Measurements from ENCODE around the gene COLEC12.

Gene COLEC12

DNA sequence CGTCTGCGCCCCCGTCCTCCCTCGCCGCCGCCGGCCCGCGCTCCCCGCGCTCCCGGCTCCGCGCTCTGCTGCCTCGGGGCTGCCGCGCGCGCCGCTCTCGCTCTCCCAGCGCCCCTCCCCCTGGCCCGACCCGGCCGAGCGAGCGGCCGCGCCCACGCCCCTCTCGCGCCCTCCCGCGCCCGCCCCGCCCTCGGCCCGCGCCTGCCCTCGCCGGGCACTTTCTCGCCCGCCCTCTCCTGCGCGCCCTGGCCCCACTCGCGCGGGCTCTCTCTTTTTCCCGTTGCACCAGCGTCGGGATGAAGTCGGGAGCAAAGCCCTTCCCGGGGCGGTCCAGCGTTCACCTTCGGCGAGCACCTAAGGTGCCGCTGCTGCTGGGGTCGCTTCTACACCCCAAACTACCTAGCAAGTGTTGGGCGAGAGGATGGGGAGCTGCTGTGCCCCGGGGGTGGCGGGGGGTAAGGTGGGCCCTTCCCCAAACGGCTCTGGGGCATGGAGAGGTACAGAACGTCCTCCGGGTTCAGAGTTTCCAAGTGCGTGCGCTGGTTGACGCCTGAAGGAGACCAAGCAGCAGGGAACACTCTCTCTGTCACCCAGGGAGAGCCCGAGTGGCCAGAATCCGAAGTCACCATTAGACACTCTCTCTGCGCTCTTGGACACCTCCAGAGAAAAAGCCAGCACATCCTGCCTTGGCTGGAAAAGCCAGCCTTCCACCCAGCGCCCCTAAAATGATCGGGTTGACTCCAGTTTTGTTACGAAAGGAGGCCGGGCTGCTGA is at the start of gene COLEC12:
TSS of gene COLEC12 (minus strand) at position 70 of the 774 bp plus-strand sequence. CDS start 187 bp downstream, outside the sequence.
- in situ Hi-C loops (cut with HindIII; ENCODE audit: low sequenced_read_pairs): no loop called here

- in situ Hi-C loops (cut with HindIII; ENCODE audit: low sequenced_read_pairs): no loop called here
Measured at GRCh38 chr18:549967-550366, 49.5 kb upstream of the COLEC12 start.

- in situ Hi-C loops (cut with HindIII; ENCODE audit: low sequenced_read_pairs): no loop called here
Measured at GRCh38 chr18:543447-544078, 43.1 kb upstream of the COLEC12 start.

DNA sequence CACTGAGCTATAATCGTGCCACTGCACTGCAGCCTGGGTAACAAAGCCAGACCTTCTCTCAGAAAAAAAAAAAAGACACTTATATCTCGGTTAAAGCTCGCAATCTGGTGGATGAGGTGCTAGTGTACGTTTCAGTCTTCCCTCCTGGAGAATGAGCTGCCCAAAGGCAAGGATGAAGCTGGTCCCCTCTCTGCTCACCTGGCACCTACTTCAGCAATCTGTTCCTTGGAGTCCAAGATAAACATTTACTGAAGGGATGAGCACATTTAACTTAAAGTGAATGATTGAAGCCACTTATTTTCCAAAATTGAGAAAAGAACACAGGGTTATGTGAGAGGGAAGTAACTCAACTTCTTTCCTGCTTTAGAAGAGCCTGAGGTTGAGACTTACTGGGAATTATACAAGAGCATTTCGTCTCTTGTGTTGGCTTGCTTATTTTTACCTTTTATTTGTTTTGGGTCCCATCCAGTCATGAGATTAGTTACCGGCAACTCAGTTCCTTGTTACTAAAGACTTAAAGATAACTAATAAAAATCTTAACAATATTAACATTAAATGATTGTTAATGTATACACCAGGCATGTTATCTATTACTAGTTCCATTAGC is 33.6 kb upstream of the COLEC12 start:
- in situ Hi-C loops (cut with HindIII; ENCODE audit: low sequenced_read_pairs): no loop called here

DNA sequence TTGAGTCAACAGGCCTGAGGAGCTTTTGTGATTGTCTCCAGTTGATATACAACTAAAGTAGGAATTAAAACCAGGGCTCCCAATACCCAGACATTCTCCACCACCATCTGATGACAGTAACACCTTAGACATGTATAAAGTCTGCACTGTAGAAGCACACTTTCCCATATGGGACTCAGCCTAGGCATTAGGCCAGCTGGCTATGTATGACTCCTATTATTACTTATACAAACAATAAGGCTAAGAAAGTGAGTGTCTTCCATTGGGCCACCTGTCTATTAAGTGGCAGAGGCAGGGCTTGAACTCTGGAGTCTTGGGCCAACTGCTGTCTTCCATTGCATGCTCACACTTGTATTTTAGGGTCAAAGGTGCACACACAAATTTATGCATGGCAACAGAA is 32.1 kb upstream of the COLEC12 start:
- in situ Hi-C loops (cut with HindIII; ENCODE audit: low sequenced_read_pairs): no loop called here

DNA sequence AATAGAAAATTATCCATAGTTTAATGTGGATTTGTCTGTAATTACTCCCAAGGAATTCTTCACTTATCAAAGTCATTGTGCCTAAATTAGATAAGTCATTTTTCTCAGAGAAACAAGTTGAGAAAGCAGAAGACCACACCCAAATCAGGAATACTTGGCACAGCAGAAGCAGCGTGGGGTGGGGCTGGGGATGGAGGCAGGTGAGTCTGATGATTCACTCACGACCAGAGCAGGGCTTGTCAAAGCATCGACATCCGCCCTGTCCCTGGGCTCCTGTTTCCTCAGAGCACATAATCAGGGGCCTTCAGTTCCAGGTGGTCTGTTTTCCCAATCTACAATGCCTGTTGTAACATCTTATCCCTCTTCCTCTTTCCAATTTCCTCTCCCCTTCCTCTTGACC is 31.5 kb upstream of the COLEC12 start:
- in situ Hi-C loops (cut with HindIII; ENCODE audit: low sequenced_read_pairs): no loop called here

GRCh38 chr18:527146-527545 is 26.6 kb upstream of the COLEC12 start:
- in situ Hi-C loops (cut with HindIII; ENCODE audit: low sequenced_read_pairs): no loop called here

- in situ Hi-C loops (cut with HindIII; ENCODE audit: low sequenced_read_pairs): no loop called here
Measured at GRCh38 chr18:526681-527080, 26.2 kb upstream of the COLEC12 start.

GRCh38 chr18:525036-525797 is 24.7 kb upstream of the COLEC12 start:
- in situ Hi-C loops (cut with HindIII; ENCODE audit: low sequenced_read_pairs): no loop called here

GRCh38 chr18:524466-524865 is 24.0 kb upstream of the COLEC12 start:
- in situ Hi-C loops (cut with HindIII; ENCODE audit: low sequenced_read_pairs): no loop called here

DNA sequence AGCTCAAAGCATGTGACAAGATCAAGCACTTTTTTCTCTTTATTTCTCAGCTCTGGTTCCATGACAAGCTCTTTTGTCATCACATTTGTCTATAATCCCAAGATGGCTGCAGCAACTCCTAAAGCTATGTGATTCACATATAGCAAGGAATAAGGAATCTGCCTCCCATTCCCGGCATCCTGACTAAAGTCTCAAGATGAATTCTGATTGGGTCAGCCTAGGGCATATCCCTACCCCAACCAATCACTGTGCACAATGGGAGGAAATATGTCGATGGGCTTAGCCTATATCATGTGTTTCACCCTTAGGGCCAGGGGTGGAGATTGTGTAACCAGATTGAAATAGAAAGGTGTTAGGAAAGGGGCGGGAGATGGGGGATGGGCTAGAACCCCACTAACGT is 23.1 kb upstream of the COLEC12 start:
- in situ Hi-C loops (cut with HindIII; ENCODE audit: low sequenced_read_pairs): no loop called here

DNA sequence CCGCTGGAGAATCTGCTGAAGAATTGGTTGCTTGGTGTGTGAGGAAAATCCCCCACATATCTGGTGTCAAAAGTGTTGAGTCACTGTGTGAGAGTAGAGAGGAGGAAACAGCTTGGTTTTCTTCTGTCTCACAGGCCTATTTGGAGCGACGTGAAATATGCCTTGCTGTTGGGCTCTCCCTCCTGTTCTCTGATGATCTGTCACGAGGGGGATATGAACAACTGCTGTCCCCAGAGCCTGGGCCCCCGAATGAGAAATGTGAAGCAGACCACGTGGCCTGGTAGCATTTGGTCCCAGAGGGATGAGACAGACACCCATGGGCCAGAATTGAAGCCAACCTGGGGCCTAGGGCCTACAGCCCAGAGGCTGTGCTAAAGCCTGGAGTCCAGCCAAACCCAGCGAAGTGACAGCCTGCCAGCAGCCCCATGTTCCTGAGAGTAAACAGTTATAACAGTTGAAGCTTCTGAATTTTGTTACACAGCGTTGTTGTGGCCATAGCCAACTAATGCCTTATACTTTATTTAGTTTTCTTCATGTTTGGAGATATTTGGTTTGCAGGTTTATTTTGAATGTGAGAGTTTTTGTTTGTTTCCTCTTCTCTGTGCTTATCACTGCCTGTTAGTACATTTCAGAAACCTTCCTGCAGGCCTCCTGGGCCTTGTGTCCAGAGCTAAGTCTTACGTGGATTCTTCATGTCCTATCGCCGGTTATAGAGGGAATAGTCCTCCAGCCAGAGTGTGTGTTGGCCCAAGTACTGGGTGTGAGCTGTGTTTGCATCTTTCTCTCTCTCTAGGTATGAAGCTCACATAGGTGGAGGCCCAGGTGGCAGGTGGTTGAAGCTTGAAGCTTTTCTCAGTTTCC is 18.7 kb upstream of the COLEC12 start:
- in situ Hi-C loops (cut with HindIII; ENCODE audit: low sequenced_read_pairs): no loop called here

- in situ Hi-C loops (cut with HindIII; ENCODE audit: low sequenced_read_pairs): no loop called here
Measured at GRCh38 chr18:518081-518480, 17.6 kb upstream of the COLEC12 start.

DNA sequence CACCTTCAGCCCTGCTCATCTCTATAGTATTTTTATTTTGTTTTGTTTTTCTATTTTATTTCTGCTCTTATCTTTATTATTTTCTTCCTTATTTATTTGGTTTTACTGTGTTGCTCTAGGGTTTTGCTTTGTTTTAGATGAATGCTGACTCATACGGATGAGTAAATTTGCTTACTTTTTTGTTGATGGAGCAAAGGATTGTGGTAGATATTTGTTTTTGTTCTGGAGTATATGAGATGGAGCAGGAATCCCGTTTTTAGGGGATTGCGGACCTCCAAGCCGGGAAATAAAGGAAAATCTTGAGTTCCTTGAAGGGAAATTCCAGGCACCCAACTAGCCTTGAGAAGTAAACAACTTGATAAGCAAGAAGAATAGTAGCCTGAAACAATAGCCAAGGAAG is 15.3 kb upstream of the COLEC12 start:
- in situ Hi-C loops (cut with HindIII; ENCODE audit: low sequenced_read_pairs): no loop called here

GRCh38 chr18:515156-515815 is 14.8 kb upstream of the COLEC12 start:
- in situ Hi-C loops (cut with HindIII; ENCODE audit: low sequenced_read_pairs): no loop called here

GRCh38 chr18:513826-514530 is 13.5 kb upstream of the COLEC12 start:
- in situ Hi-C loops (cut with HindIII; ENCODE audit: low sequenced_read_pairs): no loop called here

DNA sequence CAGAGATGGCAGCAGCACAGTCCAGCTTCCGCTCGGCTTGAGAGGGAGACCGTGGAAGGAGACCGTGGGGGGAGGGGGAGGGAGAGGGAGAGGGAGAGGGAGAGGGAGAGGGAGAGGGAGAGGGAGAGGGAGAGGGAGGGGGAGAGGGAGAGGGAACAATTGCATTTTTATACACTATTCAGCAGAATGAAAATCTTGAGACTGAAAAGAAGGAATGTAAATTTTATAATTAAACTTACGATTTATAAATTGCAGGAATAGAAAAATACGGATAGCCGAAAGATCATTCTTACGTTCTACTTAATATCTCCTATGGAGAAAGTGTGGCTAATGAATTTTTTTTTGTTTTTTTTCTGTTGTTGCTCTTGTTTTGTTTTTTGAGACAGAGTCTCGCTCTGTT is 12.5 kb upstream of the COLEC12 start:
- in situ Hi-C loops (cut with HindIII; ENCODE audit: low sequenced_read_pairs): no loop called here

GRCh38 chr18:508835-509234 is 8.3 kb upstream of the COLEC12 start:
- in situ Hi-C loops (cut with HindIII; ENCODE audit: low sequenced_read_pairs): no loop called here

DNA sequence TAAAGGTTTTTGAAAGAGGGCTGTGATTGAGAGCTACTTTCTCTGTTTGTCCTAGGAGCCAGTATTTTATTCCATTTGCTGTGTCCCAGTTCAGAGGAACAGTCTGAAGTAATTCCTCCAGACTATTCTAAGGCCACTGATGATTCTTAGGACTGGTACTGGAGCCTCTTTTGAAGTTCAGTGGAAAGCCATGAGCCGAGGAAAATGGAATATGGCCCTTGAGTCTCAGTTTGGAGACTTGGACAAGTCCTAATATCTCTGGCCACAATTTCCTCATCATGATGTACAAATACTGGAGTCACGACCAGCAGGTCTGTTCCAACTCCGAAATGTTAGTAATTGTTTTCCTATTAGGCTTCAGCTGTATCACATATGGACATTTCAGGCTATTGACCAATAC is 7.1 kb upstream of the COLEC12 start:
- in situ Hi-C loops (cut with HindIII; ENCODE audit: low sequenced_read_pairs): no loop called here
